Astrocyte (in vitro differentiated cells and primary cell): Measurements from ENCODE around the gene FADS6. TPM values are rescaled to one million over a fixed set of nuclear protein-coding genes. Genes with fewer than 3 reads are reported as not detected.

Experiments used
- DNase-seq: peaks from one replicate; pipeline ENCODE4 v3.0.0-alpha.2; 2010; ENCODE audit warnings: low read depth
- FAIRE-seq: peaks from 2 replicates; lab custom pipeline; 2011; peaks lifted over from hg19 to GRCh38; lab: Jason Lieb, UNC
- H2AFZ ChIP-seq: 2 replicates; pipeline ENCODE4 v1.6.0; 2012; ENCODE audit warnings: low read depth, low read length, inconsistent platforms
- H3K27ac ChIP-seq: 2 replicates; pipeline ENCODE4 v1.5.1; 2011; ENCODE audit warnings: low read depth, low read length, inconsistent platforms
- H3K27me3 ChIP-seq: 2 replicates; pipeline ENCODE4 v1.6.0; 2011; ENCODE audit warnings: low read length, inconsistent platforms; ENCODE audit not compliant: insufficient read depth
- H3K36me3 ChIP-seq: 2 replicates; pipeline ENCODE4 v1.5.1; 2011; ENCODE audit warnings: low read length, inconsistent platforms; ENCODE audit not compliant: insufficient read depth
- H3K4me1 ChIP-seq: 2 replicates; pipeline ENCODE4 v1.5.1; 2011; ENCODE audit warnings: low read length, inconsistent platforms; ENCODE audit not compliant: insufficient read depth
- H3K4me2 ChIP-seq: 2 replicates; pipeline ENCODE4 v1.6.0; 2012; ENCODE audit warnings: low read length, inconsistent platforms
- H3K4me3 ChIP-seq: 2 replicates; pipeline ENCODE4 v1.5.1; 2011; ENCODE audit warnings: low read depth, mild to moderate bottlenecking, low read length, inconsistent platforms; ENCODE audit not compliant: insufficient read depth
- H3K79me2 ChIP-seq: 2 replicates; pipeline ENCODE4 v1.6.0; 2012; ENCODE audit warnings: mild to moderate bottlenecking, low read length, inconsistent platforms; ENCODE audit not compliant: insufficient read depth
- H3K9ac ChIP-seq: 2 replicates; pipeline ENCODE4 v1.6.0; 2012; ENCODE audit warnings: mild to moderate bottlenecking, low read length, inconsistent platforms
- H3K9me3 ChIP-seq: 2 replicates; pipeline ENCODE4 v1.5.1; 2012; ENCODE audit warnings: low read depth, mild to moderate bottlenecking, low read length, inconsistent platforms; ENCODE audit not compliant: insufficient read depth
- H4K20me1 ChIP-seq: 2 replicates; pipeline ENCODE4 v1.6.0; 2012; ENCODE audit warnings: low read length, inconsistent platforms; ENCODE audit not compliant: insufficient read depth
- H3K27ac Mint-ChIP-seq: one replicate; pipeline ENCODE4 v1.8.0; 2021; ENCODE audit warnings: mild to moderate bottlenecking, mixed read lengths; ENCODE audit not compliant: unreplicated experiment
- H3K27me3 Mint-ChIP-seq: one replicate; pipeline ENCODE4 v1.8.0; 2021; ENCODE audit warnings: low read depth, mixed read lengths; ENCODE audit not compliant: unreplicated experiment
- H3K36me3 Mint-ChIP-seq: one replicate; pipeline ENCODE4 v1.8.0; 2021; ENCODE audit warnings: low read depth, mixed read lengths; ENCODE audit not compliant: unreplicated experiment
- H3K4me1 Mint-ChIP-seq: one replicate; pipeline ENCODE4 v1.8.0; 2021; ENCODE audit warnings: low read depth, mixed read lengths; ENCODE audit not compliant: unreplicated experiment
- H3K4me3 Mint-ChIP-seq: one replicate; pipeline ENCODE4 v1.8.0; 2021; ENCODE audit warnings: mild to moderate bottlenecking, moderate library complexity, mixed read lengths; ENCODE audit not compliant: unreplicated experiment
- H3K9me3 Mint-ChIP-seq: one replicate; pipeline ENCODE4 v1.8.0; 2021; ENCODE audit warnings: mild to moderate bottlenecking, mixed read lengths; ENCODE audit not compliant: unreplicated experiment
- CTCF ChIP-seq: IDR thresholded peaks from 2 replicates; pipeline ENCODE4 v1.5.1; 2011; ENCODE audit warnings: low read depth, mild to moderate bottlenecking, inconsistent platforms, low read length, moderate library complexity; ENCODE audit not compliant: insufficient read depth
- EZH2 ChIP-seq: IDR thresholded peaks from 2 replicates; pipeline ENCODE4 v1.6.1; 2012; ENCODE audit warnings: mild to moderate bottlenecking, low read length, inconsistent platforms; ENCODE audit not compliant: insufficient read depth
- total RNA-seq: library from RNA; stranded (reverse); gene quantifications from 2 replicates; pipeline ENCODE4 v1.2.1, GENCODE V29; 2021

FADS6 gene
- total RNA-seq, 1 donor from 2014 or later, result not detected

- peaks cover 59% of the 10 kb centered on the region for H3K27me3 Mint-ChIP-seq
- H3K27ac Mint-ChIP-seq, result no peak overlapping the region
- H3K4me1 Mint-ChIP-seq, result no peaks in the 10 kb centered on the region
- peaks cover 11% of the 10 kb centered on the region for H3K27me3 ChIP-seq
- no peak overlapping the region for H3K4me2 ChIP-seq
- H3K27ac ChIP-seq, result no peak overlapping the region
- no peaks in the 10 kb centered on the region for H3K4me1 ChIP-seq
- H3K9me3 Mint-ChIP-seq, result peaks cover 6% of the 10 kb centered on the region
- no peaks in the 10 kb centered on the region for H4K20me1 ChIP-seq
- H3K36me3 ChIP-seq, result no peaks in the 10 kb centered on the region
- H3K4me3 ChIP-seq, result no peak overlapping the region
- no peak overlapping the region for H3K4me3 Mint-ChIP-seq
- FAIRE-seq (no peak), DNase-seq (no peak)
- no peaks in the 10 kb centered on the region for H3K36me3 Mint-ChIP-seq
- TF ChIP-seq CTCF (no peak), EZH2 (no peak)
- no peaks in the 10 kb centered on the region for H3K79me2 ChIP-seq
- H3K9me3 ChIP-seq, result no peaks in the 10 kb centered on the region
- no peak overlapping the region for H2AFZ ChIP-seq
- H3K9ac ChIP-seq, result no peak overlapping the region
Measured at GRCh38 chr17:74901353-74902135, 8.1 kb upstream of the FADS6 start.

- Histone ChIP-seq H3K36me3 (no peaks in the 10 kb centered on the region), H3K9ac (no peak overlapping the region), H3K27ac (no peak overlapping the region), H4K20me1 (no peaks in the 10 kb centered on the region), H2AFZ (no peak overlapping the region), H3K79me2 (no peaks in the 10 kb centered on the region), H3K9me3 (no peaks in the 10 kb centered on the region), H3K27me3 (peaks cover 19% of the 10 kb centered on the region), H3K4me1 (no peaks in the 10 kb centered on the region), H3K4me3 (no peak overlapping the region), H3K4me2 (no peak overlapping the region)
- no peaks in the 10 kb centered on the region for H3K9me3 Mint-ChIP-seq
- H3K36me3 Mint-ChIP-seq, result no peaks in the 10 kb centered on the region
- TF ChIP-seq EZH2 (no peak), CTCF (no peak)
- no peaks in the 10 kb centered on the region for H3K4me1 Mint-ChIP-seq
- H3K27ac Mint-ChIP-seq, result no peak overlapping the region
- H3K4me3 Mint-ChIP-seq, result no peak overlapping the region
- peaks cover 69% of the 10 kb centered on the region for H3K27me3 Mint-ChIP-seq
- no peak for DNase-seq
- FAIRE-seq, result no peak
Measured at GRCh38 chr17:74900208-74900607, 6.8 kb upstream of the FADS6 start.

GRCh38 chr17:74898376-74898946 is 5.0 kb upstream of the FADS6 start:
- peaks cover 71% of the 10 kb centered on the region for H3K27me3 Mint-ChIP-seq
- H3K9ac ChIP-seq, result no peak overlapping the region
- no peak overlapping the region for H3K27ac Mint-ChIP-seq
- H3K79me2 ChIP-seq, result no peaks in the 10 kb centered on the region
- H3K4me1 ChIP-seq, result no peaks in the 10 kb centered on the region
- H3K4me2 ChIP-seq, result no peak overlapping the region
- no peaks in the 10 kb centered on the region for H3K9me3 Mint-ChIP-seq
- H3K4me1 Mint-ChIP-seq, result no peaks in the 10 kb centered on the region
- DNase-seq (no peak), FAIRE-seq (no peak)
- TF ChIP-seq CTCF (no peak), EZH2 (no peak)
- no peak overlapping the region for H3K4me3 Mint-ChIP-seq
- no peak overlapping the region for H2AFZ ChIP-seq
- H3K27ac ChIP-seq, result no peak overlapping the region
- H3K36me3 Mint-ChIP-seq, result no peaks in the 10 kb centered on the region
- no peaks in the 10 kb centered on the region for H4K20me1 ChIP-seq
- no peaks in the 10 kb centered on the region for H3K9me3 ChIP-seq
- no peak overlapping the region for H3K4me3 ChIP-seq
- H3K27me3 ChIP-seq, result peaks cover 29% of the 10 kb centered on the region
- no peaks in the 10 kb centered on the region for H3K36me3 ChIP-seq
